ENCODE data around the gene EYA3.

EYA3 gene

DNA sequence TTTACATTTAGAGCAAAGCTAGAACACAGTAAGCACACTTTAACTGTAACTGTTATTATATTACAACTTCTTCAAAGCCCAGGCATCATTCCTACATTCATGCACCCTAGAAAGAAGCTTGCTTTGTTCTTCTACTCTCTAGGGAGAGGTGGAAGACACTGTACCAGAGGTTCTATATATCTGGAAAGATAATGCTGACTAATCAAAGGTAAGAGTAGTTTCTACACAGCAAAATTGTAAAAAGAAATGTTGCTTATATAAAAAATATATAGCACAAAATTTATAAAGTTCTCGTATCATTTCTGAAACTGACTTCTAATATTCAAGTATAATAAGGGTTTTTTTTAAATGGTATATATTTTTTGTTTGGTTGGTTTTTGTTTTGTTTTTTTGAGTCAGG, 44.0 kb downstream of the EYA3 start:
- Histone ChIP-seq H3F3A (ENCODE audit: insufficient read depth, low read length) (no peaks in the 10 kb centered on the region), H3K9me3 (replicated peaks; ENCODE audit: insufficient read depth, low read length) (no peaks in the 10 kb centered on the region), H3K4me3 (ENCODE audit: low read length) (no peak overlapping the region), H3K9me2 (replicated peaks; ENCODE audit: insufficient read depth, low read length) (no peaks in the 10 kb centered on the region), H3K27ac (ENCODE audit: low read length) (no peak overlapping the region), H3K36me3 (replicated peaks; ENCODE audit: insufficient read depth, low read length) (no peaks in the 10 kb centered on the region; the same call in 1 of the 2 replicates), H2AFZ (ENCODE audit: low read length) (no peak overlapping the region), H3K9ac (ENCODE audit: low read length) (no peak overlapping the region), H3K79me2 (ENCODE audit: low read length) (peaks cover 10% of the 10 kb centered on the region; the same call in 1 of the 2 replicates), H3K4me1 (ENCODE audit: low read length) (no peaks in the 10 kb centered on the region), H3K27me3 (replicated peaks; ENCODE audit: insufficient read depth, low read length) (no peaks in the 10 kb centered on the region), H4K20me1 (ENCODE audit: insufficient read depth, low read length) (no peaks in the 10 kb centered on the region), H3K4me2 (ENCODE audit: low read depth, low read length) (no peak overlapping the region)
- TF ChIP-seq EZH2 (optimal IDR thresholded peaks at IDR 0.05; ENCODE audit: low read depth, low read length) (no peak), EZH2phosphoT487 (IDR thresholded peaks at IDR 0.05; ENCODE audit: low read length) (no peak), CTCF (IDR thresholded peaks at IDR 0.05; ENCODE audit: low read length) (no peak)
- DNase-seq: no peak

- Histone ChIP-seq H2AFZ (ENCODE audit: low read length) (no peak overlapping the region), H3K4me3 (ENCODE audit: low read length) (no peak overlapping the region), H4K20me1 (ENCODE audit: insufficient read depth, low read length) (no peaks in the 10 kb centered on the region), H3K27me3 (replicated peaks; ENCODE audit: insufficient read depth, low read length) (no peaks in the 10 kb centered on the region), H3K36me3 (replicated peaks; ENCODE audit: insufficient read depth, low read length) (no peaks in the 10 kb centered on the region; the same call in 1 of the 2 replicates), H3K79me2 (ENCODE audit: low read length) (peaks cover 13% of the 10 kb centered on the region; the same call in 1 of the 2 replicates), H3K9me2 (replicated peaks; ENCODE audit: insufficient read depth, low read length) (no peaks in the 10 kb centered on the region), H3K4me1 (ENCODE audit: low read length) (peaks cover 32% of the 10 kb centered on the region), H3K27ac (ENCODE audit: low read length) (no peak overlapping the region), H3K4me2 (ENCODE audit: low read depth, low read length) (no peak overlapping the region), H3K9me3 (replicated peaks; ENCODE audit: insufficient read depth, low read length) (no peaks in the 10 kb centered on the region), H3K9ac (ENCODE audit: low read length) (no peak overlapping the region), H3F3A (ENCODE audit: insufficient read depth, low read length) (peaks cover 14% of the 10 kb centered on the region)
- no peak for DNase-seq
- no peak for TF ChIP-seq EZH2 (optimal IDR thresholded peaks at IDR 0.05; ENCODE audit: low read depth, low read length)
- no peak for TF ChIP-seq EZH2phosphoT487 (IDR thresholded peaks at IDR 0.05; ENCODE audit: low read length)
- no peak for TF ChIP-seq CTCF (IDR thresholded peaks at IDR 0.05; ENCODE audit: low read length)
Observed at GRCh38 chr1:28039341-28039740, 49.1 kb downstream of the EYA3 start.

DNA sequence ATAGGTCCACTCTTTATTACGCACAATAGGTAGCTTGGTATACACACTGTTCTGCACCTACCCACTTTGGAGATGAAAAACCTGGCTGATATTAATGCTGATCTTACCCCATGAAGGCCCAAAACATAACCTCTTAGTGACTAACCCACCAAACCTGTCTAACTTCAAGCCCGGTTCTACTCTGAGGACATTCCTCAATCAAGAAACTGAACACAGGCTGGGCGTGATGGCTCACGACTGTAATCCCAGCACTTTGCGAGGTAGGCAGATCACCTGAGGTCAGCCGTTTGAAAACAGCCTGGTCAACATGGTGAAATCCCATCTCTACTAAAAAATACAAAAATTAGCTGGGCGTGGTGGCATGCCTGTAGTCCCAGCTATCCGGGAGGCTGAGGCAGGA, 50.5 kb downstream of the EYA3 start:
- DNase-seq: no peak
- no peak overlapping the region for H2AFZ ChIP-seq (ENCODE audit: low read length)
- no peaks in the 10 kb centered on the region for H4K20me1 ChIP-seq (ENCODE audit: insufficient read depth, low read length)
- H3K27ac ChIP-seq (ENCODE audit: low read length): no peak overlapping the region
- H3K79me2 ChIP-seq (ENCODE audit: low read length): peaks cover 14% of the 10 kb centered on the region; the same call in 1 of the 2 replicates
- TF ChIP-seq CTCF (IDR thresholded peaks at IDR 0.05; ENCODE audit: low read length): no peak
- no peak for TF ChIP-seq EZH2 (optimal IDR thresholded peaks at IDR 0.05; ENCODE audit: low read depth, low read length)
- TF ChIP-seq EZH2phosphoT487 (IDR thresholded peaks at IDR 0.05; ENCODE audit: low read length): no peak
- no peak overlapping the region for H3K9ac ChIP-seq (ENCODE audit: low read length)
- no peak overlapping the region for H3K4me2 ChIP-seq (ENCODE audit: low read depth, low read length)
- peaks cover 14% of the 10 kb centered on the region for H3F3A ChIP-seq (ENCODE audit: insufficient read depth, low read length)
- H3K9me3 ChIP-seq (replicated peaks; ENCODE audit: insufficient read depth, low read length): no peaks in the 10 kb centered on the region
- no peak overlapping the region for H3K4me3 ChIP-seq (ENCODE audit: low read length)
- no peaks in the 10 kb centered on the region; the same call in 1 of the 2 replicates for H3K36me3 ChIP-seq (replicated peaks; ENCODE audit: insufficient read depth, low read length)
- H3K27me3 ChIP-seq (replicated peaks; ENCODE audit: insufficient read depth, low read length): no peaks in the 10 kb centered on the region
- H3K9me2 ChIP-seq (replicated peaks; ENCODE audit: insufficient read depth, low read length): no peaks in the 10 kb centered on the region
- H3K4me1 ChIP-seq (ENCODE audit: low read length): peaks cover 32% of the 10 kb centered on the region

Data from MM.1S (cell line).